Tongue (tissue), 2 donors: ENCODE data around the gene KCNMB2. TPM values are rescaled to one million over a fixed set of nuclear protein-coding genes. Genes with fewer than 3 reads are reported as not detected.
"Not testable (repeated sequence)": the region's sequence is repeated elsewhere in the genome, so short reads cannot be mapped to it uniquely, and the experiment has no call there.

Experiments
- DNase-seq: peaks from one replicate; pipeline ENCODE4 v3.0.0-alpha.2; 2015
- total RNA-seq: library from RNA; depleted of rRNA; stranded (reverse); fragments of >200 nt; gene quantifications from one replicate; pipeline ENCODE4 v1.2.3, GENCODE V29; 2014

Gene KCNMB2
- total RNA-seq, 1 donor from 2014 or later = 6.2 TPM

DNA sequence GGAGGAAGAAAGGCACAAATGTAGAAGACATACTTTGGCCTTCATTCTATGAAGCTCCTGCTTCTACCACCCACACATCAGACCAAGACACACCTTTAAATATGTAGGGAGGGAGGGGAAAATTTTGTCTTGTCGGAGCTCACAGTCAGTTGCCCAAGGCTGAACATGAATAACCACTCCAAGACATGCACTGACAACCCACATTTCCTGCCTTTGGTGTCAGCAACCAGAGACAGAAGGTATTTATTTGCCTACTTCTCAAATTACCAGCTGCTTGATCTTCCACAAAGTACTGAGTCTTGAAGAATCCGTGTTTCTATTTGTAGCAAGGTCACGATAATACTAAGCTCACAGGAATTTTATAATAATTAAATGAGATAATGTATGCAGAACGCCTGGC is 169.7 kb downstream of the KCNMB2 start:
- peak; percentile 55 for DNase-seq

DNA sequence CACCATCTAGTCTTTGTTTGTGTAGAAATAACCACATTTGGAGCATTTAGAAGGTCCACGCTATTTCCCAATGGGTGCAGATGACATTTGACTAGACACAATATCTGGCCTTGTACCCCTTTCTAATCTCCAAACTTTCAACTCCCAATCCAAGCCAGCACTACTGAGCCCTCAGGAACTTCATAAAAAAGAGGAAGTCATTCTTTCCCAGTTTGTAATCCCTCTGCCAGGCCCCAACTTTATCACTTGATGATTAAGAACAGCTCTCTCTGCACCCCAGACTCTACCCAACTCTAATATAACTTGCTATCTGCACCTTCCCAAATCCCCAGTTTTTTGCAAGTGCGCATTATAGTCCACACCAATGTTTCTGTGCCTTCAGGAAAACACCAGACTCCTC is 170.2 kb downstream of the KCNMB2 start:
- no peak for DNase-seq

DNA sequence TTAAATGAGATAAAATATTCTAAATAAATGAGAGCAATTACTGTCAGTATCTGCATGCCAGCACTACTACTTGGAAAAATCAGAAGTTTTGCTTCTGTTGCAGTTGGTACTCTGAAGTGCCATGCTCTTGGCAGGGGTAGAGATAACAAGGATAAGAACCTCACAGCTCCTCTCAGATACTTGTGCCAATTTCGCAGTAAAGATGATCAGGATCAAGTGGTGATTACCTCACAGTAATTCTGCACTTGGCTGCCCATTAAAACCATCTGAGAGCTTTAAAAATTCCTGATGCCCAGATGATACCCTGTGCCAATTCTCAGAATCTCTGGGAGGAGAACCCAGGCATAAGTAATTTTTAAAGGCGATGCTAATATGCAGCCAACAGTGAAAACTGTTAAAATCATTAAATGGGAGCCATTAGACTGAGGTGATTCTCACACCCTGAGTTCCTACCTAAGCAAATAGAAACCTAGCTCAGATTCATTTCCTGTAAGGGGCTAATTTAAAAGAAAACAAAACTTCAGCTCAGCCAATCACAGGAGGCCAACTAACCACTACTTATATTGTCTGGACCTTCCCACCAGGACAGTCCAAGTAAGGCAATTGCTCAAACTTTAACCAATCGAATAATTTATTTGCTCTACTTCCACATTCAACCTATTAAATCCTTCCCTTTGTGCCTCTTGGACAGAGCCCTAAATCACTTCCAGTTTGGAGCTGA is 171.2 kb downstream of the KCNMB2 start:
- peak; percentile 45 for DNase-seq

DNA sequence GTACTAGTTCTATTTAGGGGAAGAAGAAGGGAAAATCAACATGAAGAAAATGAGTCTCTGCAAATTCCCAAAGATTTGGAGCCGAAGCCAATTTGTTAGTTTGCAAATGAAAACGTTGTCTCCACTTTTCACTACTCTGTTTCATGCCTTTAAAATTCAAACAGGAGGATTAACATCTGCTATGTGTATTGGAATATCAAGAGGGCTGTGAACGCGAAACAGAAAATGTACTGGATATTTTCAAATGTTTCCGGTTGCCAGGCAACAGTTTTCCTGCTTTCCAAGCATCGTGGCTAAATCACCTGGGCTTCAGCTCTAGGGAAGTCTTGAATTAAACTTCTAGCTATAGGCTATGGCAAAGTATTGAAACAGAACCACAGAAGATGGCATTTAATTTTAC is 172.8 kb downstream of the KCNMB2 start:
- DNase-seq = peak; percentile 92

DNA sequence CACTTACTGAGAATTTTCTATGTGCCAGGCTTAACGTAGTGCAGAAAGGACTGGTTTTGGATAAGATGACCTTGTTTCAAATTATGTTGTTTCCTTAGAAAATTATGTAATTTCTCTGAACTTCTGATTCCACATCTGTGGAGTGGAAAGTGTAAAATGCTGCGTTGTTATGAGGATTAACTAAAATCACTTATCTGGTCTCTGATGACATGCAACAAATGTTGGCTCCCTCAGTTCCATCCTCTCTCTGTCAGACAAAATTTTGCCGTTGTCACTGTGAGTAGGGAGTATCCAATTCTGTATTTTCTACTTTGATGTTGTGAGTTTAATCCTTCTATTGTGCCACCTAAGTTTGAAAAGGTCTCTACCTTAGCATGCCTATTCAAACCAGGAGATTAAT is 175.5 kb downstream of the KCNMB2 start:
- no peak for DNase-seq

DNA sequence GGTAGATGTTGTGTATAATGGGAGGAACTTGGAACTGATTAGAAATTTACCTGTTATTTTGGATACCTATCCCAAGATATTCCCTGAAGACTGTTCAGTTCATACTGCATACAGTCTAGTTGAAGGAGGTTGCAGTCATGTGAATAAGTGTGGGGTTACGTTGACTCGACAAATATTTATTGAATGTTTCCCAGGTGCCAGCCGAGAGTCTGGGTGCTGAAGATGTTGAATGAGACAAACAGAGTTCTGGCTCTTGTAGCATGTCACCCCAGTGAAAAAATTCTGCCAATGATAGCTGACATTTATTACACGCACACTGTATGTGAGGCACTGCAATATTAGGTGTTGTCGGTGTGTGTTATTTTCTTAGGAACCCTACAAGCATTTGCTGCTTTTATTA is 176.0 kb downstream of the KCNMB2 start:
- no peak for DNase-seq

DNA sequence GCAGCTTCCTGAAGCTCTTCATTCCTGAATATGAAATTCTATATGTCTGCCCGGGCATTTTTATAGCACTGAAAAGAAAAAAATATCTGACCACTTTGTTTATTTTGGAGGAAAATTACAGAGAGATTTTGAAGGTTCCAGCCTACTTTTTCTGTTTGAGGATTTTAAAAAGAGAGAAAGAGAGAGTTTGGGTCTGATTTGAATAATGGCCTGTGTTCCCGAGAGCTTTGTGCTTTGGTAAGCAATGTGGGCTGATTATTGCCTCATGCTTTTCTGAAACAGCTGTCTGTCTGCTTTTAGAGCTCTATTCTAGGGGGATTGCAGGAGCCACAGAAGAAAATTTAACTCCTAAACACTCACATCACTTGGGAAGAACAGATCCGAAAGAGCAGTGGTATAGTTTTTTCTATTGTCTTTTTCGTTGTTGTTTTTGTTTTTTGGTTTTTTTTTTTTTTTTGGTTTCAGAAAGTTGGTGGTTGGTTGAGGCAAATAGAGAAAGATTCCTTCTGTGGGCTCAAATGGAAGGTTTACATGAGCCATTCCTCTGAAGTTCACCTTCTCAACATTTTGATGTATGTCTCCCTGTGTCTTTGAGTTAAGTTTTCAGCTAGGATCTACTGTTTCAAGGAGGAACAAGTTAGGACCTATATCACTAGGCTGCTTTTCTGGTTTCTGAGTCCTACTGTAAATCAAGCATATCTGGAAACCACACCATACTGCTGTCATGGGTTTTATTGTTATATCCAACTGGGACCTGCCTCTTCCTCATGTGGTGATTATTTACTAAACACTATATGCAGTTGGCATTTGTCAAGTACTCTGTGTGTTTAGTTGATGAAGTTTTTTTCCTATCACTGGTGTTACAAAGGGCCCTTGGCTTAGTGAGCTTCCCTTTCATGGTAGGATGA is 178.9 kb downstream of the KCNMB2 start:
- peak; percentile 78 for DNase-seq

DNA sequence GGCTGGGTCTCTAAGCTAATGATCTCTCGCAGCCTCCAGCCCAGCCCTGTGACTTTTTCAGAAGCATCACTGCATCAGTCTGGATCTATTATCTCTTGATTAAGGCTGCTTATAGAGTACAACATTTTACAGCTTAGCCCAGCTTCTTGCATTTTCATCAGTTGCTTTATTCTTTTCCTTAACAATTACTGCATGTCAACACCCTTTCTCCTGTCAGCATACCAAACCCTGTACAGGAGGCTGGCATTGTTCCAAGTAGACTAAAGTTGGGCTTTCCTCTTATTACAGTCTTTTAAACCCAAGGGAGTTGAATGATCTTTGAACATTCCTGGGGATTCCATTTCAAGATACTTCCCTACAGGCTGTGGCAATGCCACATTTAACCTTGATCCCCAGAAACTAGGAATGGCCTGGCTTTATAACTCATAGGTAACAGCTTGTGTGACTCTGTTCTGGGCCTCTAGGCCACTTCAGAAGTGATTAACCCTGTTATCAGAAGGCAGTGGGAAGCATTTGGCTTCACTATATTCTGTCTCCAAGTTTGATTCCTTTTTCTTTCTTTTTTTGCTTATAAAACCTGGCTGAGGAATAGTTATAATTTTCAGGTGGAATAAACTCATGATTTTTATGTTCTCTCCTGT is 182.9 kb downstream of the KCNMB2 start:
- DNase-seq = peak; percentile 61

DNA sequence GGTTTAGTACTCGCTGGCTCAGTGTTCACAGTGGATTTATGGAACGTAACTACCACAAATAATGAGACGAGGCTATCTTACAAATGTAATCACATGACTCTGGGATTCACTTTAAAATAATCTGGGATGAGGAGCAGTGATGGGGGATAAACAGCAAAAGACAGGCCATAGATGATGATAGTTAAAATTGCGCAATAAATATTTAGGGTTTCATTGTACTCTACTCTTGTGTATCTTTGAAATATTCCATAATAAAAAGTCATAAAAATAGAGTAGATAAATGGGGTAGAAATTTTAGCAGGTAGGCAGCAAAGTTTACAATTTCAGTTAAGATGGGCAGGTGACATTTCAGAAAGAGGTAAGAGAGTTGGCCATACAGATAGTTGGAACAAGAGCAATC is 196.6 kb downstream of the KCNMB2 start:
- no peak for DNase-seq

DNA sequence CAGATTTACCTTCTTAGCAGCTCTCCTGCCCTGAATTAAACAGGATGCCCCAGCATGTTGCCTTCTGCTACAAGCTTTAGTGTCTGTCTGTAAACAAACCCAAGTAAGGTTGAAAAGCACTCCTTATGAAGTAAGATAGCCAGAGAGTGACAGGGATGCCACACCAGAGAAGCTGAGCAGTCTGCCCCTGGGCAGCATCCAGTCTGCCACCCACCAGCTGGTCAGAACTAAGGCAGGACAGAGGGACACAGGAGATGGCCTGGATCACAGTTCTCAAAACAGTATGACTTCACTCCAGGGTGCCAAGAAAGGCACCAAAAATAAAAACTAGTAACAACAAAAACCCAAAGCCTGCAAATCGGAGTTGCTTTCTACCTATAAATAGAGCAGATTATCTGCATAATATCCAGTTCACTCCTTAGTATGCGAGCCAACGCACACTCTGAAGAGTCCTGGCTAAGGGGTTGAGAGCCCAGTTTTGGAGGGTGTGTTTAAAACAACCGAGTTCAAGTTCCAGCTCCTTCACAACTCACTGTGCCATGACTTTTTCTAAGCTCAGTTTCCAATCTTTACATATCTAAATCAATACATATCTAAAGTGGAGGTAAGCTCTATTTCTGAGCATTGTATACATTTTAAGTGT is 198.9 kb downstream of the KCNMB2 start:
- DNase-seq = no peak

DNA sequence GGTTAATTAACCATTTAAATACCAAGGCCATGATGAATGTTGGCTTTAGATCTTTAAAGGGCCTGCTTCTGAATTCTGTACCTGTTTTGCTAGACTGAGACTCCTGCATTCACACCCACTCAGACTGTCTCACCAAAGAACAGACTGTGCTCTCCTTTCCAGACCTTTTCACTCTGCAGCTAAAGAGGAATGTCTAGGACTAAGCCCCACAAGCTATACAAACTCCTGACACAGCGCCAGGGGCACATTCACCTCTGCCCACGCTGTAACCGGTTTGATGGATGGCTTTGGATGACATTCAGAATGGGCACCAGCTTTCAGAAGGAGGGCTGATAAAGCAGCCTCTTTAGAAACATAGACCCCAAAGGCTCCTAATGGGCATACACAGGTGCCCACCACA is 200.1 kb downstream of the KCNMB2 start:
- peak; percentile 22 for DNase-seq

DNA sequence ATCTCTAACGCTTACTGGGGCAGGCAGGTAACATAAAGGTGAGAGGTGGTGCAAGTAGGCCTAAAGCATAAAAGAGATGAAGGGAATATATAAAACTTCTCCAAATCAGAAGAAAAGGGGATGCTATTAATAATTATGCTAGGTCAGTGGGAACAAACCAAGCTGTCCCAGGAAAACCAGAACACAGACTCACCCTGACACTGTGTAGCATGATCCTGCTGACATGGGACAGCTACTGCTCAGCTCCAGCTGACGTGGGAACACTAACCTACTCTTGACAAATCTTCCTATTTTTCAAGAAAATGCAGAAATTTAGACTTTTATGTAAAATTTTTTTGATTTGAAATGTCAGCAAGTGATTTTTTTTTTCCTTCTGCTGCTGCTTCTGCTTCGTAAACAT is 203.5 kb downstream of the KCNMB2 start:
- no peak for DNase-seq

DNA sequence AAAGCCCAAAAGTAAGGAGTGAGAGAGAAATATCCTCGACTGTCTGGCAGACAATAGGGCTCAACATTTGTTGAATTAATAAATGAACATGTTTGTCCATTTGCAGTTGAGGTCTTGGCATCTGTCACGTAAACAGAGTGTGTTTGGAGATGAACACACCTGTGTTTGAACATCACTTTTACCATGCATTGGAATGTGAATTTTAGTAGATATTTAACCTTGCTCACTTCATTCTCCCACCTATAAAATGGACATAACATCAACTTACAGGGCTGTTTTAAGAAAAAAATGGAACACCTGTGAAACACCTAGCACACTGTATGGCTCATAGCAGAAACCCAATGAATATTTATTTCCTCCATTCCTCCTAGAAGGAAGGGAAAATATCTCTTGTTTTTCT is 204.8 kb downstream of the KCNMB2 start:
- DNase-seq = no peak

DNA sequence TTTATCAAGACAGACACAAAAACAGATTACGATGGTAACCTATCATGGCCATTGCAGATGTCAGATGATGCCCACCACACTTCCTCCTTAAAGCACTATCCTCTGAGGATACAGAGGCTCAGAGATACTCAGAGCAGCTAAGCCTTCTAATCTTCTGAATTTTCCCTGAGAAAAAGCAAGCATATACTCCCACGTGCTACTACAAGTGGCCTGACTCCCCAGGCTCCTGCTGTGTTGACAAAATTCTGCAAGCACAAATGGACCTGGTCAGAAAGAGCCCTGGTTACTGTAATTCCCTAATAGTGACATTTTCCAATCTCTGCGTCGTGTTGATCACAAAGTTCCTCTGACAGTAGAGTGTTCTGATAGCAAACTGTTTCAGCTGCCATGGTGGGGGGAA is 207.1 kb downstream of the KCNMB2 start:
- no peak for DNase-seq

DNA sequence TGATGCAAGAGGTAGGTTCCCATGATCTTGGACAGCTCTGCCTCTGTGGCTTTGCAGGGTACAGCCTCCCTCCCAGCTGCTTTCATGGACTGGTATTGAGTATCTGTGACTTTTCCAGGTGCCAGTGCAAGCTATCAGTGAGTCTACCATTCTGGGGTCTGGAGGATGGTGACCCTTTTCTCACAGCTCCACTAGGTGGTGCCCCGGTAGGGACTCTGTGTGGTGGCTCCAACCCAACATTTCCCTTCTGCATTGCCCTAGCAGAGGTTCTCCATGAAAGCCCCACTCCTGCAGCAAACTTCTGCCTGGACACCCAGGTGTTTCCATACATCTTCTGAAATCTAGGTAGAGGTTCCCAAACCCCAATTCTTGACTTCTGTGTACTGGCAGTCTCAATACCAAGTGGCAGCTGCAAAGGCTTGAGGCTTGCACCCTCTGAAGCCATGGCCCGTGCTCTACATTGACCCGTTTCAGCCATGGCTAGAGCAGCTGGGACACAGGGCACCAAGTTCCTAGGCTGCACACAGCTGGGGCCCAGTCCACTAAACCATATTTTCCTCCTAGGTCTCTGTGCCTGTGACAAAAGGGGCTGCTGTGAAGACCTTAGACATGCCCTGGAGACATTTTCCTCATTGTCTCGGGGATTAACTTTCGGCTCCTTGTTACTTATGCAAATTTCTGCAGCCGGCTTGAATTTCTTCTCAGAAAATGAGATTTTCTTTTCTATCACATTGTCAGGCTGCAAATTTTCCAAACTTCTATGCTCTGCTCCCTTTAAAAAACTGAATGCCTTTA is 209.8 kb downstream of the KCNMB2 start:
- DNase-seq = not testable (repeated sequence)

DNA sequence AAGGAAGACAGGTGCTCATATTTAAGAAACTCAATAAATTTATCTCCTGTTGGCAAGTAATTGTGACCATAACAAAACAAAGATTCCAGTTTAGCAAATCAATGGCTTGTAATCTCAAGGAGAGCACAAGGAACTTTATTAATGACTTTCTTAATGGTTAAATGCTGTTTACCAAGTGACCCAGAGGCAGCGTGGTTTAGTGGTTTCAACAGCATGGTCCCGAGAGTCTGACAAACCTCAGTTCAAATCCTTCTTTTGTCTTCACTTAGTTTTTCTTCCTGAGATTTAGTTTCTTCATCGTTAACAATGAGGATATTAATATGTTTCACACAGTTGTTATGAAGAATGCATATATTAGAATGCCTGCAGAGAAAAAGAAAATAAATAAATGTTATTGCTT is 212.6 kb downstream of the KCNMB2 start:
- no peak for DNase-seq

DNA sequence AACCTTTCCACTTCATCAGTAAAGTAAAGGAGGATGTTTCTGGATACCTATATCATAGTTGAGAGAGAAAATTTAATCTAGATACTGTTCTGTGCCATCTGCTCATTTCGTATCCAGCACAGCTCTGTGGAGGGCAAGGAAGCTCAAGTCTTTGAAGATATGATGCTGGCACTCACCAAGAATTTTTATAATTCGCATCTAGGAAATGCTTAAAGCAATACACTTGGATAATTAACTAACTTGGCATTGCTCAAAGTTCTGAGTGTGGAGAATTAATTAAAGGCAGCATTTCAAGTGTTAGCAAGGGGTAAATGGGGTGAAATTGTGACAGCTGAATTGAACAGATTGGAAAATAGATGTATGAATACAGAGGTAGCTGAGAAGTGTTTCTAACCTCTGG is 213.2 kb downstream of the KCNMB2 start:
- peak; percentile 16 for DNase-seq

DNA sequence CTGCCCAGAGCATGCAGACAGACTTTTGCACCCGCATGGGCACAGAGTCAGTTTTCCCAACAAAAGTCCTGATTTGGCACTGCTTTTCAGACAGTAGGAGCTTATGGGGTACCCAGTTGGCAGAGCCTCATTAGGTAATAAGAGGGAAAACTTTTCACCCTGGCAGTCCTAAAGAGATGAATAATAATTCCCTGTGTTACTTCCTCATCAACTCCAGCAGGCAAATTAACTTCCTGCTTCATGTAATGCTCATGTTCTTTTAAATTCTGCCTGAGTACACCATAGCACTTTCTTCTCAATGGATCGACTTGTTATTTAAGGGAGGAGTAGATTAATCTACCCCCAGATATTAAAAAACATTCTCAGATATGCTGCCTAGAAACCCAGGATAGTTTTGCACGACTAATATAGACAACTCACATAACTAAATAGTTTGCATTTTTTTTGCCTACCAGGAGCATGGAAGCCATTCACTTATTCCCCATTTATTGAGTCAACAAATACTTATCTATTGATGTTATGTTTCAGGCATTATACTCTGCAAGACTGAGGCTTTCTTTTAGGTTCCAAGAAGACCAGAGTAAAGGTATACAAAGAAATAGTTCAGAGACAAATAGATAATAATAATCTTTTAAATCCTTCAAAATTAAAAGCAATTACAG is 214.5 kb downstream of the KCNMB2 start:
- no peak for DNase-seq

DNA sequence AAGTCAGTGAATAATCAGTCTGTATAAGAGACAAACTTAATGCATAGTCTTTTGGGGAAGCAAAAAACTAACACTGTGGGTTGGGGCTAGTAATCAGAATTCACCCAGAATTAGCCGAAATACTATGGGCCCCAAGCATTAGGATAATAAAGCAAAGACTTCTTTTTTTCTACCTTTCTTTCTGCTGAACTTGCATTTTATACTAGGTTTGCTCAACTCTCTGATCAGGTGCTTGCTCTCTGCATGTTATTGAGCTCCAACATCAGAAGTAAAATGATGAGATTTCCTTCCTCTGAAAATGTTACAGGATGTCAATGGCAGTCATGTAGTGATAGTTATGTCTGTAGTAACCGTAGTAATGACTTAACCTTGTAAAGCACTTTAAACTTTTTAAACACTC is 216.6 kb downstream of the KCNMB2 start:
- no peak for DNase-seq

DNA sequence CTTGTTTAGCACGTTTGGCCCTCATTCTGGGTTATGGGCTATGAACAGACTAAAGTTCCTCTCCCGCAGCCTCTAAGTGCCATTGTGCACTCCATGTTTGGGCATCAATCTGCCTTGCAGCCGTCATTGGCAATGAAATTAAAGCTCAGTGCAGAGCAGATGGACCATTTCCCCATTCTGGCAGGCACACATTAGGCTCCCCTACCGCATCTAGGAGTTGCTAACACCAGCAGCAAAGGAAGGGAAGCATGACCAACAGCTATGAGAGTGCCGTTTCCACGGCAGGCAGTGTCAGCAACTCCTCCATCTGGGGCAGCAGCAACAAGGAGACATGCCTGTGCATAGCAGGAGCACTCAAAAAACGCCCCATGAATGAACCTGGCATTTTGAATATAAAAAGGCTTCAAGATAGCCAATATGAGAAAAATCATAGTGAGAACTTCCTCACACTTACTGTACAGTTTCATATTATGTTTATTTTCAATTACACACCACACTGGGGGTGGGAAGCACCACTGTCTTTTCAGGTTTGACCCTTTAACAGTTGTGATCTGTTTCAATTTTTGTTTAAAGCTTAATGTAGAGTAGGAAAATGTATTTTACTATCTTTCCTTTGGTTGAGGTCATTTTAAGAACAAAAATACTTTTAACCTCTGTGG is 218.7 kb downstream of the KCNMB2 start:
- peak; percentile 15 for DNase-seq

DNA sequence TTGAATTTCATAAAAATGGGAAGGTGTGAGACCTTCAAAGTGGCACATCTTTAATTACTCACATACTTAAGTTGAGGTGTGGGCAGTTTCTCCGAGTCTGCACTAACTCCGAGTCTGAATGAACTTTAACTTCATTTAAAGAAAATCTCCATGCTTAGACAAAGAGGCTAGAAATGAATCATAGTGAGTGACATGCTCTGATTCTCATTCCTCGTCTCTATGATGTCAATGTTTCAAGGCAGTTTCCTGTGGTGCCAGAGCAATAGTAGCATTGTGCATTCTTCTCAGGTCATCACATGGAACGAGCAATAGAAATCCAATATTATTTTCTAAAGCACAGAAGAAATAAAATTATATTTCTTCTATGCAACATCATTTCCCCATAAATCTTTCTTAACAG is 224.8 kb downstream of the KCNMB2 start:
- DNase-seq = no peak
